Endothelial cell (in vitro differentiated cells): ENCODE results near the gene AGER. TPM values are rescaled to one million over a fixed set of nuclear protein-coding genes. Genes with fewer than 3 reads are reported as not detected.

Source experiments
- DNase-seq: peaks from one replicate; pipeline ENCODE4 v3.0.0; 2021; ENCODE audit warnings: low spot score
- H3K27ac Mint-ChIP-seq: one replicate; pipeline ENCODE4 v1.8.0; 2021; ENCODE audit warnings: mixed read lengths, inconsistent platforms; ENCODE audit not compliant: unreplicated experiment
- H3K27me3 Mint-ChIP-seq: one replicate; pipeline ENCODE4 v1.8.0; 2021; ENCODE audit warnings: mild to moderate bottlenecking, moderate library complexity, mixed read lengths, inconsistent platforms; ENCODE audit not compliant: unreplicated experiment
- H3K36me3 Mint-ChIP-seq: one replicate; pipeline ENCODE4 v1.8.0; 2021; ENCODE audit warnings: mild to moderate bottlenecking, low read depth, mixed read lengths, inconsistent platforms; ENCODE audit not compliant: unreplicated experiment
- H3K4me1 Mint-ChIP-seq: one replicate; pipeline ENCODE4 v1.8.0; 2021; ENCODE audit warnings: mild to moderate bottlenecking, mixed read lengths, inconsistent platforms; ENCODE audit not compliant: unreplicated experiment
- H3K4me3 Mint-ChIP-seq: one replicate; pipeline ENCODE4 v1.8.0; 2021; ENCODE audit warnings: mild to moderate bottlenecking, mixed read lengths, inconsistent platforms; ENCODE audit not compliant: unreplicated experiment
- H3K9me3 Mint-ChIP-seq: one replicate; pipeline ENCODE4 v1.8.0; 2021; ENCODE audit warnings: mixed read lengths, inconsistent platforms; ENCODE audit not compliant: unreplicated experiment
- total RNA-seq: library from RNA; stranded (reverse); fragmentation: NEBNext Ultra II Directional; extraction: Animal tissue kit (Norgen Biotek cat#: 25700); gene quantifications from one replicate; pipeline ENCODE4 v1.2.1, GENCODE V29; 2021; ENCODE audit not compliant: unreplicated experiment
- TF ChIP-seq, protein P1 (sequence below): fragments of 200-600 bp; sonication (generic); IDR thresholded peaks from one replicate; pipeline ENCODE4 v1.5.0; 2021; ENCODE audit warnings: antibody characterized with exemption; ENCODE audit not compliant: unreplicated experiment

The AGER gene
- total RNA-seq, 1 donor from 2014 or later: 42.2 TPM

DNA sequence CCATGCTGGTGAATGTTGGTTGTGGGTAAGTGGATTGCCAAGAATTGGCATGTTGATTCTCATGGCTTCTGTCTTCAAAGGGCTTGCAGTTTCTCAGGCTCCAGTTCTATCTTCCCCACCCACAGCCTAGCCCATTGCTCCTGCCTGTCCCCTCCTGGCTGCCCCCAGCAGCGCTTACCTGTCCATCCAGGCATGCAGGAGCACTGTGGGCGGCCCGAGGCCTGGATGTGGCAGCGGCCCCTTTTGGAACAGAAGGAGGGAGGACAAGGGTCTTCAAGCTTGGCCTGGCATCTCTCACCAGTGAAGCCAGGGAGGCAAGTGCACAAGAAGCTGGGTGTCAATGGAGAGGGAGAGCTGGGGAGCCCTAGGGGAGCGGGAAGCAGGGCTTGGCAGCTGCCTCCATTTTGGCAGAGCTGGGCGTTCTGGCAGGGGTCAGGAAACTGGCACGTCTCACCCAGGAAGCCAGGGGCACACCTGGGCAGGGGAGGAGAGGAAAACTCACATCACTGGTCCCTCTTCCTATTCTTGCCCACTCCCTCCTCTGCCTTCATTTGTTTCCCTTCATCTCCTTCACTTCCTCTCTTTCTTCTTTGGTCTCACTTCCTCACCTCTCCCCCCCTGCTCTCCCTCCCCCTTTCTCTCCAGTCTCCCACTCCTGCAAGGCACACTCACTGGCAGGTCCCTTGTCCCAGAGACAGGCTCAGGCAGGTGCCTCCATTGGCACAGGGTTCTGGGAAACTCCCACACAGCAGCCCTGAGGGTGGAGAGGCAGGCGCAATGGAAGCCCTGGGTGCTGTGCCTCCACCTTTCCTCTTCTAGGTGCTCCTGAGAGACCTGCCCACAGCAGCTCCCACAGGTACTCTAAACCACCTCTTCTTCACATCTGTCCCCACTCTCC is 38.5 kb upstream of the AGER start:
- no peak for DNase-seq
- peak overlapping the region; percentile 67 for H3K27ac Mint-ChIP-seq

DNA sequence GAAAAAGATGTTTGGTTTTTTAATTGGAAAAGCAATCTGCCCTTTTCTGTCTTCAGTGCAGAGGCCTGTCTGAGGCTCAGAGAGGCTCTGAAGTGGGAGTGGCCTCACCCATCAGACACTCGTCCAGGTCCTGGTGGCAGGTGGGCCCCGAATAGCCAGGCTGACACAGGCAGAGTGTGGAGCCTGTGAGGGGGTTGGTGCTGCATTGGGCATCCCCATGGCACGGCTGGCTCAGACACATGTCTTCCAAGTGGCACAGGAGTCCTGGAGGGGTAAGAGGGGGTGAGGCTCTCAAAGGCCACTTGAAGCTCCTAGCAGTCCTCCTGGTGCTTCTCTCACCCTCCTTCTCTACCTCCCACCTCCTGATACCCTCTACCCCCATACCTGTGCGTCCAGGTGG is 36.0 kb upstream of the AGER start:
- Mint-ChIP-seq H3K4me3 (peak overlapping the region; percentile 37), H3K27me3 (peaks cover 6% of the 10 kb centered on the region), H3K27ac (no peak overlapping the region), H3K36me3 (peaks cover 43% of the 10 kb centered on the region), H3K9me3 (no peaks in the 10 kb centered on the region), H3K4me1 (peaks cover 49% of the 10 kb centered on the region)
- TF ChIP-seq, protein P1, sequence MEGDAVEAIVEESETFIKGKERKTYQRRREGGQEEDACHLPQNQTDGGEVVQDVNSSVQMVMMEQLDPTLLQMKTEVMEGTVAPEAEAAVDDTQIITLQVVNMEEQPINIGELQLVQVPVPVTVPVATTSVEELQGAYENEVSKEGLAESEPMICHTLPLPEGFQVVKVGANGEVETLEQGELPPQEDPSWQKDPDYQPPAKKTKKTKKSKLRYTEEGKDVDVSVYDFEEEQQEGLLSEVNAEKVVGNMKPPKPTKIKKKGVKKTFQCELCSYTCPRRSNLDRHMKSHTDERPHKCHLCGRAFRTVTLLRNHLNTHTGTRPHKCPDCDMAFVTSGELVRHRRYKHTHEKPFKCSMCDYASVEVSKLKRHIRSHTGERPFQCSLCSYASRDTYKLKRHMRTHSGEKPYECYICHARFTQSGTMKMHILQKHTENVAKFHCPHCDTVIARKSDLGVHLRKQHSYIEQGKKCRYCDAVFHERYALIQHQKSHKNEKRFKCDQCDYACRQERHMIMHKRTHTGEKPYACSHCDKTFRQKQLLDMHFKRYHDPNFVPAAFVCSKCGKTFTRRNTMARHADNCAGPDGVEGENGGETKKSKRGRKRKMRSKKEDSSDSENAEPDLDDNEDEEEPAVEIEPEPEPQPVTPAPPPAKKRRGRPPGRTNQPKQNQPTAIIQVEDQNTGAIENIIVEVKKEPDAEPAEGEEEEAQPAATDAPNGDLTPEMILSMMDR: no peak
- DNase-seq: no peak

More for the DNA sequence above, 38.5 kb upstream of the AGER start:
- TF ChIP-seq, protein P1: no peak
- Mint-ChIP-seq H3K9me3 (no peaks in the 10 kb centered on the region), H3K4me3 (peak overlapping the region; percentile 78), H3K36me3 (peaks cover 24% of the 10 kb centered on the region), H3K4me1 (peaks cover 45% of the 10 kb centered on the region), H3K27me3 (peaks cover 6% of the 10 kb centered on the region)

DNA sequence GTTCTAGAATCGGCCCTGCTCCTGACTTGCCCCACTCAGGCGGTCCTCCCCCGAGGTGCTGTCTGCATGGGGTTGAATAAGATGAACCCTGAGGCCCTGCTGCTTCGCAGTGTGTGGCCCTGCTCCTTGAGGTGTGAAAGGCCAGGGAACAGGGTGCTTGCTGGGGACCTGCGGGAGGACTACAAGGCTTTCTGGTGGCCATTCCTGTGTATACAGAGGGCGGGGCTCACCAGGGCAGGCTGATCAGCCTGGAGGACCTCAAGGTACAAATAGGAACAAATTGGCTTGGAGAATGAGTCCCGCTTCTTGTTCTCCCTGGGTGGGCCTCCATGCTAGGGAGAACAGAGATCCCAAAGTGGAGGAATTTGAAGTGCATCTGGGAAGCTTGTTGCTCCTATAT is 34.1 kb upstream of the AGER start:
- TF ChIP-seq, protein P1: no peak
- Mint-ChIP-seq H3K27me3 (peaks cover 8% of the 10 kb centered on the region), H3K9me3 (no peaks in the 10 kb centered on the region), H3K27ac (no peak overlapping the region), H3K4me3 (peak overlapping the region; percentile 75), H3K4me1 (peaks cover 38% of the 10 kb centered on the region), H3K36me3 (peaks cover 51% of the 10 kb centered on the region)
- no peak for DNase-seq

DNA sequence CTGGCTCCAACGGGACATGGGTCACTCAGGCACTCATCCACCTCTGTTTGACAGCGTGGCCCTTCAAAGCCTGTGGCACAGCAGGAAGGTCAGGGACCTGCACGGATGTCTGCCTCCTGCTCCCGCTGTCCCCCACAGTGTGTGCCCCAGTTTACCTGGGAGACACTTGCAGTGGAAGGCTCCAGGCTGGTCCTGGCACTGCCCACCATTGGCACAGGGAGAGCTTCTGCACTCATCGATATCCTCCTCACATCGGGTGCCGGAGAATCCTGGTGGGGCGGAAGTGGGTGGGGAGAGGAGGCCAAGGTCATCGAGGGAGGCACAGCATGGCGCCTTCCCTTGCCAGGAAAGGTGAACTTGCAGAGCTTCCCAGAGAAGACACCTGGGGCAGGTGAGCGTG is 32.9 kb upstream of the AGER start:
- no peak for DNase-seq
- Mint-ChIP-seq H3K4me1 (peaks cover 27% of the 10 kb centered on the region), H3K36me3 (peaks cover 58% of the 10 kb centered on the region), H3K4me3 (peak overlapping the region; percentile 65), H3K27me3 (peaks cover 11% of the 10 kb centered on the region), H3K9me3 (no peaks in the 10 kb centered on the region), H3K27ac (no peak overlapping the region)
- TF ChIP-seq, protein P1: no peak

DNA sequence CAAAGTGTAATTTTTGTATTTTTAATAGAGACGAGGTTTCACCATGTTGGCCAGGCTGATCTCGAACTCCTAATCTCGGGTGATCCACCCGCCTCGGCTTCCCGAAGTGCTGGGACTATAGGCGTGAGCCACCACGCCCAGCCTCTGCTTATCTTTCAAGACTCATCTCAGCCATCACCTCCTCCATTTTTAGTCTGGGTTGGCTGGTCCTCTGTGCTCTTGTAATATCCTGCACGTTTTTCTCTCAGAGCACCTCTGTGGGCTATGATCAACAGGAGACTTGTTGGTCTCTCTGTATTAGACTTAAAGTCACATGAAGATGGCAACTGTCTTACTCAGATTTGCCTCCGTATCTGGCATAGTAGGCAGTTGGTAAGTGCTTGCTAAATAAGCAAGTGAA is 32.2 kb upstream of the AGER start:
- TF ChIP-seq, protein P1: no peak
- peaks cover 12% of the 10 kb centered on the region for H3K27me3 Mint-ChIP-seq
- H3K4me3 Mint-ChIP-seq: no peak overlapping the region
- peaks cover 58% of the 10 kb centered on the region for H3K36me3 Mint-ChIP-seq
- no peak overlapping the region for H3K27ac Mint-ChIP-seq
- no peaks in the 10 kb centered on the region for H3K9me3 Mint-ChIP-seq
- DNase-seq: no peak
- H3K4me1 Mint-ChIP-seq: peaks cover 25% of the 10 kb centered on the region
